Measurements from ENCODE around the gene GPR173. TPM values are rescaled to one million over a fixed set of nuclear protein-coding genes. Genes with fewer than 3 reads are reported as not detected.

GPR173 gene
- total RNA-seq (2014; rRNA removed; shearing (Covaris generic)): 0.54 and 0.81 TPM in 2 replicates

DNA sequence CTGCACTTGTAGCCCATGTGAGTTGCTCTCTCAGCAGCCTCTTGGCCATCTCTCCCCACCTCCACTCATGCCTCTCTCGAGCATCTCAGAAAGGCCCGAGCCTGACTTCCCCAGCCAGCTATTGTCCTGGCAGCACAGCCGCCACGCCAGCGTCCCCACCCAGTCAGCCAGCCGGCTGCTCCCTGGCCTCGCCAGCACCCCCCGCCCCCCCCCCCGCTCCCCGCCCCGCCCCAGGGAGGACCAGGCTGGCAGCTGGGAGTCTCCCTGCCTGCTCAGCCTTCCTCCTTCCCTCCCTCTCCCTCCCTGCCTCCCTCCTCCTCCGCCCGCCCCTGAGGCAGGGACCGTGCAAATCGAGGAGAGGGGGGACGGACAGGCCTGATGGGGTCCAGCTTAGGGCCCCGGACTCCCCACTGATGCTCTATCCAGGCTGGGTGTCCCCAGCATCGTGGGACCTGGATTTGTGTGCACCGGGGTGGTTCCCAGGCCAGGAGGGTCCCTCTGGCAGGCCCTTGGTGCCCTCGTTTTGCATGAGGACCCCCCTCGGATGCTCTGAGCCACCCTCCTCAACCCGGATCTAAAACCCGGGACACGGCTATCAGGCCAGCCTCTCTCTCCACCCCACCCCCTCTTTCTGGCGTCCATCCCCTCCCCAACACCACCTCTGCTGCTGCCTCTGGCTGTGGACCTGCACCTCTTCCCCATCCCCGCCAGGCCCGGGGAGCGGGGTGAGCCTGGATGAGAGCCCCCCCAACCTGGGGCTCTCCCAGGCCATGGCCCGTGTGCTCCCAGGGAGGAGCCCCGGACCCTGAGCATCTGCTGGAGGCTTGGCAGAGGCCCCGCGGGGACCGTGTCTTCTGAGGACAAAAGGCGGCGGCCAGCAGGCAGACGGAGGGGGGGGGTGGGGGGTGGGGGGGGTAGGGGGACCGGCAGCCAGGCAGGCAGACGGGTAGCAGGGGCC is at the start of gene GPR173:
TSS of gene GPR173 (plus strand) at position 621 of the 958 bp plus-strand sequence. CDS start 27,833 bp downstream, outside the sequence.
- peak; percentile 59 for DNase-seq (ENCODE audit: low read depth)

DNA sequence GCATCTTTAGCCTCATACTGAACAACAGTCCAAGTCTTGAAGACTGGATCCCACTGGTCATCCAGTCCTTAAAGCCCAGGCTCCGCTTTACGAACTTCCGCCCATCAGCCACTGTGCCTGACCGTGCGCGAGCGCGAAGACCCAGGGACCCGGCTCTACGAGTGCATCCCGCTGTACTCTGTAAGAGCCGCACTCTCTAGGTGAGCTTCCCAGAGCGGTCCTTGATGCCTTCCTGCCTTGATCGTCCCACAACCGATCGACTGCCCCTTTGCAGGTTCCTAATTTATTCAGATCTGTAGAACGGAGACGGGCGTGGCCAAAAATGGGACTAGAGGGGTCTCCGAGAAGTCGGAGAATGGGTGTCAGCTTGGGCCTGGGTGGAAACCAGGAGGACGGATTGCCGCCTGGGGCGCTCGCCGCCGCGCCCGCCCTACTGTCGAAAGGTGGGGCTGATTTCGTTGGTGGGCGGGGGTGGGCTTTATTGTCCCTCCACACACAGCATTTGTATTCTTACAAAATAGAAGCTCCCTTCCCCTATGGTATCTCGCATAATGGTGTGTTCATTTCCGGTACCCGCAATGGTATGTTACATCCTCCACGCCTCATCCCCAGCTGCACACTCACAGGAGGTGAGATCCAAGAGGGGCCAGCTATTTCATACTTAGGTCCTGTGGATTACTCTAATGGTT is 48.0 kb upstream of the GPR173 start:
- no peak for DNase-seq (ENCODE audit: low read depth)

DNA sequence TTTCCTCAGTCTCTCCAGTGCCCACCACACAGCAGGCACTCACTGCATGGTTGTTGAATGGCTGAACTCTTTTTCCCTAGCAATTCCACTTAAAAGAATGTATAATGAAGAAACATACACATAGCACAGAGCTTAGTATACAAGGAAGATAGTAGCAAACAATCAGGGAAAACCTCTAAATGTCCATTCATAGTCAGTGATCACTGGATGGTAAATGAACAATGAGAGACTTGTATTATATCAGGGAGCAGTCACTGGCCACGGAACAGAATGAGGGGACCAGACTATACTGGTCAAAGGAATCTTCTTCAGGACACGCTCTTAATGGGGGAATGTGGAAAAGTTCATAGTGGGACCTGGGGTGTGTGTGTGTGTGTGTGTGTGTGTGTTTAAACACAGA is 46.6 kb upstream of the GPR173 start:
- DNase-seq (ENCODE audit: low read depth): no peak

DNA sequence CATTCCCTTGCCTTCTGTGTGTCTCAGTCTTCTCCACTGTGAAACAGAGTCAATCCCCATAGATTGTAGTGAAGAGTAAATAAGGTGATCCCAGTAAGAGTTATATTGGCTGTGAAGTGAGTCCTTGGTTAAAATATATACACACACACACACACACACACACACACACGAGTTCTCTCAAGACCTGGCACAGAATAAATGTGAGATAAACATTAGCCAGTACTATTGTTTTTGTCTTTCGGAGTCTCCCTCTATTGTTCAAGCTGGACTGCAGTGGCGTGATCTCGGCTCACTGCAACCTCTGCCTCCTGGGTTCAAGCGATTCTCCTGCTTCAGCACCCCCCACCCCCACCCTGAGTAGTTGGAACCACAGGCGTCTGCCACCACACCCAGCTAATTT is 45.5 kb upstream of the GPR173 start:
- no peak for DNase-seq (ENCODE audit: low read depth)

DNA sequence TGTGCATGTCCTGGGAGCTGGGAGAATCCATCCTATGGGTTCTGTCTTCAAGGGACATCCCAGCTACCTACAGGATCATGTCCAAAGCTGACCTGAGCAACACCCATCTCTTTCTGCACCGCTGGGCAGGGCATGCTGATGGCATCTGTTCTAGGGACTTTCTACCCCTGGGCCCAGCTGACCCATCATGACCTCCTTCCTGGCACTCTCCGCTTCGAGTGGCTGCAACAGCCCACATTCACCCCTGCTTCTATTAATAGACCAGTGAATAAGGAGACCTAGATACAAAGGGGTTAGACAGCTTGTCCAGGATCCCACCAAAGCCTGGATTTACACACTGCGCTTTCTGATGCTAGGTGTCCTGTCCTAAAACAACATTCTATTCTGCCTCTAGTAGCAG is 44.6 kb upstream of the GPR173 start:
- no peak for DNase-seq (ENCODE audit: low read depth)

- no peak for DNase-seq (ENCODE audit: low read depth)
Observed at GRCh38 chrX:53004811-53005210, 43.8 kb upstream of the GPR173 start.

DNA sequence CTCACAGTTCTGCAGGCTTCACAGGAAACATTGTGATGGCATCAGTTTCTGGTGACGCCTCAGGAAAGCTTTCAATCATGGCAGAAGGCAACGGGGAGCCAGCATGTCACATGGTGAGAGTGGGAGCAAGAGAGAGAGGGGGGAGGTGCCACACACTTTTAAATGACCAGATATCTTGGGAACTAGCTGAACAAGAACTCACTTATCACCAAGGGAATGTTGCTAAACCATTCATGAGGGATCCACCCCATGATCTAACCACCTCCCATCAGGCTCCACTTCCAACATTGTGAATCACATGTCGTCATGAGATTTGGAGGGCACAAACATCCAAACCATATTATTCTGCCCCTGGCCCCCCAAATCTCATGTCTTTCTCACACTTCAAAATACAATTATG is 43.3 kb upstream of the GPR173 start:
- no peak for DNase-seq (ENCODE audit: low read depth)

DNA sequence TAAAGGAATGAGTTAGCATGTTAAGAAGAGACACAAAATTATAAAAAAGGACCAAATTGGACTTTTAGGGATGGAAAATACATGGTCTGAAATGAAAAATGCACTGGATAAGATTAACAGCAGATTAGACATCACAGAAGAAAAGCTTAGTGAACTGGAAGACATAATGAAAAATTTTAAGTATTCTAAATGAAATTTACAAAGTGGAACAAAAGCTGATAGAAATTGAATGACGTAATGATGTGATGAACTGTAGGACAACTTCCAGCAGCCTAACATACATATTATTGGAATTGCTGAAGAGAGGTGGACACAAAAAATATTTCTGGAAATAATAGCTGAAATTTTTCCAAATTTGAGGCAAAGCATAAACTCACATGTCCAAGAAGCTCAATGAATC is 39.6 kb upstream of the GPR173 start:
- no peak for DNase-seq (ENCODE audit: low read depth)

DNA sequence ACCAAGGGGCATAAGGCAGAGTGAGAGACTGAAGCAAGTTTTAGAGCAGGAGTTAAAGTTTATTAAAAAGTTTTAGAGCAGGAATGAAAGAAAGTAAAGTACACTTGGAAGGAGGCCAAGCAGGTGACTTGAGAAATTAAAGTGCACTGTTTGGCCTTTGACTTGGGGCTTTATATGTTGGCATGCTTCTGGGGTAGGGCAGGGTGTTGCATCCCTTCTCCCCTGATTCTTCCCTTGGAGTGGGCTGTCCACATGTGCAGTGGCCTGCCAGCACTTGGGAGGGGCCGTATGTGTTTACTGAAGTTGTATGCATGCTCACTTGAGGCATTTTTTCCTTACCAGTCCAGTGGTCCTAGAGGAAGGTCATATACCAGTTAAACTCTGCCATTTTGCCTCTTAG is 35.3 kb upstream of the GPR173 start:
- DNase-seq (ENCODE audit: low read depth): no peak

DNA sequence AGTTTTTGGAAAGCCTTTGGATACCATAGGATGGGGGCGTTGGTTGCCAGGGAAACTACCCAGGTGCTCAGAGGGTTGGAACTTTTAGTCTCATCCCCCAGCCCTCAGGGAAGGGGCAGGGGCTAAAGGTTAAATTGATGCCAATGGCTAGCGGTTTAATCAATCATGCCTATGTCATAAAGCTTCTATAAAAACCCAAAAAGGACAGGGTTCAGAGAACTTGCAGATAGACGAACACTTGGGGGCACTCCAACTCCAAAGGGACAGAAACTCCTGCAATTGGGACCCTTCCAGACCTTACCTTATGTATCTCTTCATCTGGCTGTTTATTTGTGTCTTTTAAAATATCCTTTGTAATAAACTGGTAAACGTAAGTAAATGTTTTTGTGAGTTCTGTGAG is 30.0 kb upstream of the GPR173 start:
- DNase-seq (ENCODE audit: low read depth): no peak

DNA sequence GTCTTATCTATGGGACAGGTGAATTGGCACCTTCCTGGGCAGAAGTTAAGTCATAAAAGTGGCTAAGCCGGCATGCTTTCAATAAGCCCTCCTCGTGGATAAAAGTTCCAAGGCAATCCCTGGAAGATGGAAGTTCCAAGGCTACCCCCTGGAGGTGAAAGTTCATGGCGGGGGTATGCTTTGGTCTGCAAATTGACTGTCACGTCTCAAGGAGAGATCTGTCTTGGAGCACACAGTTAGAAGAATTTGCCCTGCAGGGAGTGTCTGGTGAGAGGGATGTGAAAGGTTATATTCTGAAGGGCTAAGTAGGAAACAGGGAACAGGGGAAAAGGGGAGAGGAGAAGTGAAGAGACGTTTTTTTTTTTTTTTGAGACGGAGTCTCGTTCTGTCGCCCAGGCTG is 26.2 kb upstream of the GPR173 start:
- DNase-seq (ENCODE audit: low read depth): no peak

- no peak for DNase-seq (ENCODE audit: low read depth)
Observed at GRCh38 chrX:53028678-53029077, 19.9 kb upstream of the GPR173 start.

DNA sequence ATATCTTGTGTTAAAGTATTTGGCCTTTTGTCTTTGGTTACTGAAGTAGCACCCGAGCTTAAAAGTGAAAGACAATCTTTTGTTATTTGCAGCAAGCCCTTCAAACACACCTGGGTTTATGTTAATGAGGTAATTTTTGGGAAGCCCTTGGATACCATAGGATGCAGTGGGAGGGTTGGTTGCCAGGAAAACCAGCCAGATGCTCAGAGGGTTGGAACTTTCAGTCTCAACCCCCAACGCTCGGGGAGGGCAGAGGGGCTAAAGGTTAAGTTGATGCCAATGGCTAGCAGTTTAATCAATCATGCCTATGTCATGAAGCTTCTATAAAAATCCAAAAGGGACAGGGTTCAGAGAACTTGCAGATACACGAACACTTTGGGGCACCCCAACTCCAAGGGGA is 17.2 kb upstream of the GPR173 start:
- no peak for DNase-seq (ENCODE audit: low read depth)

DNA sequence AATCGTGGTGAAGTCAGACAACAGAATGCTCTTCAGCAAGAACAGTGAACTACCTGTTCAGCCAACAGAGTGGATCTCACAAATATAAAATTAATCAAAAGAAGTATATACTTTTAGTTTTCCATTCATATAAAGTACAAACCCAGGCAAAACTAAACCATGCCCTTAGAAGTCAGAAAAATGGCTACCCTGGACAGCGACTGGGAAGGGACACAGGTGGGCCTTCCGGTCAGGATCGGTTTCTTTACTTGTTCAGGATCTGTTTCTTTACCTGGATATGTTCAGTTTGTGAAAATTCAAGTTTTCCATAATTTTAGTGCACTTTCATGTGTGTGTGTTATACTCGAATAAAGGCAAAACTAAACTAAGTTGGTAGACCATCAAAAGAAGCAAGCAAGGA is 12.4 kb upstream of the GPR173 start:
- DNase-seq (ENCODE audit: low read depth): no peak

- DNase-seq (ENCODE audit: low read depth): no peak
Observed at GRCh38 chrX:53039236-53039635, 9.4 kb upstream of the GPR173 start.

- DNase-seq (ENCODE audit: low read depth): no peak
Observed at GRCh38 chrX:53044995-53045394, 3.6 kb upstream of the GPR173 start.

GRCh38 chrX:53047228-53047627 is 1.4 kb upstream of the GPR173 start:
- peak; percentile 20 for DNase-seq (ENCODE audit: low read depth)

GRCh38 chrX:53049127-53049517 is 533 bp downstream of the GPR173 start:
- DNase-seq (ENCODE audit: low read depth): no peak

- DNase-seq (ENCODE audit: low read depth): no peak
Observed at GRCh38 chrX:53050841-53051240, 2.3 kb downstream of the GPR173 start.

DNA sequence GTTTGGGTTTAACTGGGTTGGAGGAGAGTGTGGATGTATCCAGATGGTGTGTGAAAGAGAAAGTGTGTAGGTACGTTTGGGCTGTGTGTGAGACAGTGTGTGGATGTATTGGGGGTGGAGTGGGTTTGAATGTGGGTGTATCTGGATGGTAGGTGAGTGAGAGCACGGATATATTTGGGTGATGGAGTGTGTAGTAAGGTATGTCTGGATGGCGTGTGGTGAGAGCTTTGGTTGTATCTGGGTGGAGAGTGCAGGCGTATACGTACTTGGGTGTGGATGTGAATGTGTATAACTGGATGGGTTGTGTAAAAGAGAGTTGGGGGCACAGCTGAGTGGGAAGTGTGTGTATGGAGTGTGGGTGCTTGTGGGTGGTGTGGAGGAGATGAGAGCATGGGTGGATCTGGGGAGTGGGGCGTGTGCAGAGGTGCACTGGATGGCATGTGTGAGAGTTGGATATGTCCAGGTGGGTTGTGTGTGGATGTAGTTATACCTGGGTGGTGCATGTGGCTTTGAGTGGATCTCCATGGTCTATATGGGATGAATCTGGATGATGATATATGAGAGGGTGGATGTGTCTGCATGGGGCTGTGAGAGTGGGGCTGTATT is 6.8 kb downstream of the GPR173 start:
- DNase-seq (ENCODE audit: low read depth): no peak

GRCh38 chrX:53056292-53056691 is 7.7 kb downstream of the GPR173 start:
- no peak for DNase-seq (ENCODE audit: low read depth)

DNA sequence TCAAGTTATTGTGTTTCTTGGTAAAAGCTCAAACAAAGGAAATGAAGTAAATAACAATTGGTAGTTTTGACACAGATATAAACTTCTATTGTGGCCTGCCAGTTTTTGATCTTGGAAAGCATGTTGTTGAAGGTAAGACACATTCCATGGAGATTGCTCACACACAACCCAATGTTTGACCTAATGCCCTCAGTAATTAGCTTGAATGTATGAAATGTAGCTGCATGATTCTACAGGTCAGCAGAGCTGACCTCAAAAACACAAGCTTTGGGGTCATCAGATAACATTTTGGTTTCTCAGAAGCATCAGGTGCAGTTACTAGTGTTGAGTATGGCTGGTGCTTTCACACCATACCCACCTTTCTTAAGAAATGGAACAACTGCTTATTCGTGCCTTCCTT is 16.5 kb downstream of the GPR173 start:
- peak; percentile 70 for DNase-seq (ENCODE audit: low read depth)

DNA sequence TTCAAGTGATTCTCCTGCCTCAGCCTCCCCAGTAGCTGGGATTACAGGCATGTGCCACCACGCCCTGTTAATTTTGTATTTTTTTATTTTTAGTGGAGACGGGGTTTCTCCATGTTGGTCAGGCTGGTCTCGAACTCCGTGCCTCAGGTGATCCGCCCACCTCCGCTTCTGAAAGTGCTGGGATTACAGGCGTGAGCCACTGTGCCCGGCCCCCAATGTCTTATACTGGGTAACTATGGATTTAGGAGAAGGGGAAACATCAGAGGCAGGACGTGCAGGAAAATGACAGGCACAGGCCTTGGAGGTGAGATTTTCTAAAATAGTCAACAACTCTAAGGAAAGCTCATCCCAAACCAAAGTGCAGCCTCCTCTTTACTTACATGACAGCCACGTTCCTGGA is 22.5 kb downstream of the GPR173 start:
- no peak for DNase-seq (ENCODE audit: low read depth)

All from M059J (cell line).